ENCODE results near the gene NFKB2. TPM values are rescaled to one million over a fixed set of nuclear protein-coding genes. Genes with fewer than 3 reads are reported as not detected.

Gene NFKB2
- polyA plus RNA-seq, 1 donor from 2014 or later, result 0.30 TPM

DNA sequence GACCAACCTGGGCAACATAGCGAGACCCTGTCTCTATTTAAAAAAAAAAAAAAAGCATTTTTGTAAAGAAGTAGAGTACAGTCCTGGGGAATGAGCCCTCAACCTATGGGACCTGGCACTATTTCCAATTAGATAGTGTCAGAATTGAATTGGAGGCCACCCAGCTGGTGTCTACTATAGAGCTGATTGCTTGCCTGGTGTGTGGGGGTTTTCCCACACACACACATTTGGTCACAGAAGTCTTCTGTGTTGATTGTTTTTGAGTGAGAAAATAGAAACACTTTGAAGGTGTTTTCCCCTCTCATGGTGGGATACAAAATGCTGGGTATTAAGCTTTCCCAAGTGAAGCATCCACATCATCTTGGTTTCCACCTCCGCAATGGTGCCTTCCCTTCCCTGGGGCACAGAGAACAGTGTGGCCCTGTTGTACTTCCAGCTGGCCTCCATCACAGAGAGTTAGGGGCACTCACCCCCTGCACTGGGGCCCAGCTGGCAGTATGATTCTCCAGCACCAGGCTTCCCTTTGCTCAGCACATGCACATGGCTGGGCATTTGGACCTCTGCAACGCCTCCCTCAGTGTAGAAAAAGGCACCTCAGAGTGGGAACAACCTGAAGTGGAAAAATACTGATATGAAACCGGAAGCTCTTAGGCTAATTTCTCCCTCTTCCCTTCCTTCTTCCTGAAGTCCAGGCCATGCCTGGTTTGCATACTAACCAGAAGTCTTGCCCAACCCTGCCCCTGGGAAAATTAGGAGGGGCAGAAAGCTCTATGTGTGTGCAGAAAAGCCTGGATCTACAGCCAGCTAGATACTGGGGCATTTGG lies 10.7 kb upstream of the NFKB2 start:
- H4K20me1 ChIP-seq (ENCODE audit: insufficient read depth), result no peaks in the 10 kb centered on the region
- no peak overlapping the region for H3K9ac ChIP-seq (ENCODE audit: low read length)
- H3K79me2 ChIP-seq (replicated peaks; ENCODE audit: insufficient read depth, low read length), result no peaks in the 10 kb centered on the region
- no peak overlapping the region for H3K4me2 ChIP-seq (ENCODE audit: low read length)
- H3K36me3 ChIP-seq (ENCODE audit: insufficient read depth, low read length), result no peaks in the 10 kb centered on the region
- no peaks in the 10 kb centered on the region for H3K9me3 ChIP-seq (ENCODE audit: low read length)
- no peaks in the 10 kb centered on the region for H3K27me3 ChIP-seq (ENCODE audit: insufficient read depth, low read depth, low read length)
- H3K4me3 ChIP-seq (ENCODE audit: low read length), result no peak overlapping the region
- H3K9me2 ChIP-seq (ENCODE audit: insufficient read depth, low read length), result no peaks in the 10 kb centered on the region
- no peak overlapping the region for H3K27ac ChIP-seq (ENCODE audit: low read length)
- H2AFZ ChIP-seq (ENCODE audit: low read depth, low read length), result no peak overlapping the region
- TF ChIP-seq RAD21 (conservative IDR thresholded peaks at IDR 0.05) (no peak), REST (IDR thresholded peaks at IDR 0.05; ENCODE audit: borderline replicate concordance) (no peak), MXI1 (conservative IDR thresholded peaks at IDR 0.05; ENCODE audit: poor library complexity, severe bottlenecking) (no peak), EZH2 (IDR thresholded peaks at IDR 0.05; ENCODE audit: borderline replicate concordance, insufficient read depth, low read length, poor library complexity, severe bottlenecking) (no peak), TAF1 (IDR thresholded peaks at IDR 0.05; ENCODE audit: low read depth) (no peak), POLR2AphosphoS5 (IDR thresholded peaks at IDR 0.05) (no peak), EP300 (conservative IDR thresholded peaks at IDR 0.05; ENCODE audit: poor library complexity, severe bottlenecking) (no peak), SMC3 (conservative IDR thresholded peaks at IDR 0.05; ENCODE audit: poor library complexity) (no peak)
- TF ChIP-seq, protein P1, sequence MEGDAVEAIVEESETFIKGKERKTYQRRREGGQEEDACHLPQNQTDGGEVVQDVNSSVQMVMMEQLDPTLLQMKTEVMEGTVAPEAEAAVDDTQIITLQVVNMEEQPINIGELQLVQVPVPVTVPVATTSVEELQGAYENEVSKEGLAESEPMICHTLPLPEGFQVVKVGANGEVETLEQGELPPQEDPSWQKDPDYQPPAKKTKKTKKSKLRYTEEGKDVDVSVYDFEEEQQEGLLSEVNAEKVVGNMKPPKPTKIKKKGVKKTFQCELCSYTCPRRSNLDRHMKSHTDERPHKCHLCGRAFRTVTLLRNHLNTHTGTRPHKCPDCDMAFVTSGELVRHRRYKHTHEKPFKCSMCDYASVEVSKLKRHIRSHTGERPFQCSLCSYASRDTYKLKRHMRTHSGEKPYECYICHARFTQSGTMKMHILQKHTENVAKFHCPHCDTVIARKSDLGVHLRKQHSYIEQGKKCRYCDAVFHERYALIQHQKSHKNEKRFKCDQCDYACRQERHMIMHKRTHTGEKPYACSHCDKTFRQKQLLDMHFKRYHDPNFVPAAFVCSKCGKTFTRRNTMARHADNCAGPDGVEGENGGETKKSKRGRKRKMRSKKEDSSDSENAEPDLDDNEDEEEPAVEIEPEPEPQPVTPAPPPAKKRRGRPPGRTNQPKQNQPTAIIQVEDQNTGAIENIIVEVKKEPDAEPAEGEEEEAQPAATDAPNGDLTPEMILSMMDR (IDR thresholded peaks at IDR 0.05; ENCODE audit: poor library complexity, severe bottlenecking), result no peak
- no peaks in the 10 kb centered on the region for H3F3A ChIP-seq (ENCODE audit: insufficient read depth, low read length, poor library complexity, severe bottlenecking)

GRCh38 chr10:102389894-102390293 lies 5.6 kb upstream of the NFKB2 start:
- H4K20me1 ChIP-seq (ENCODE audit: insufficient read depth), result no peaks in the 10 kb centered on the region
- no peak for TF ChIP-seq SMC3 (conservative IDR thresholded peaks at IDR 0.05; ENCODE audit: poor library complexity)
- TF ChIP-seq EZH2 (IDR thresholded peaks at IDR 0.05; ENCODE audit: borderline replicate concordance, insufficient read depth, low read length, poor library complexity, severe bottlenecking), result no peak
- TF ChIP-seq EP300 (conservative IDR thresholded peaks at IDR 0.05; ENCODE audit: poor library complexity, severe bottlenecking), result no peak
- TF ChIP-seq, protein P1 (IDR thresholded peaks at IDR 0.05; ENCODE audit: poor library complexity, severe bottlenecking), result no peak
- TF ChIP-seq MXI1 (conservative IDR thresholded peaks at IDR 0.05; ENCODE audit: poor library complexity, severe bottlenecking), result no peak
- TF ChIP-seq TAF1 (IDR thresholded peaks at IDR 0.05; ENCODE audit: low read depth), result no peak
- TF ChIP-seq REST (IDR thresholded peaks at IDR 0.05; ENCODE audit: borderline replicate concordance), result no peak
- no peak for TF ChIP-seq RAD21 (conservative IDR thresholded peaks at IDR 0.05)
- no peak for TF ChIP-seq POLR2AphosphoS5 (IDR thresholded peaks at IDR 0.05)
- no peak overlapping the region for H3K4me3 ChIP-seq (ENCODE audit: low read length)
- no peak overlapping the region for H3K4me2 ChIP-seq (ENCODE audit: low read length)
- H3F3A ChIP-seq (ENCODE audit: insufficient read depth, low read length, poor library complexity, severe bottlenecking), result no peaks in the 10 kb centered on the region
- H3K9me3 ChIP-seq (ENCODE audit: low read length), result no peaks in the 10 kb centered on the region
- H3K27me3 ChIP-seq (ENCODE audit: insufficient read depth, low read depth, low read length), result peaks cover 21% of the 10 kb centered on the region
- H3K36me3 ChIP-seq (ENCODE audit: insufficient read depth, low read length), result no peaks in the 10 kb centered on the region
- H2AFZ ChIP-seq (ENCODE audit: low read depth, low read length), result no peak overlapping the region
- H3K9me2 ChIP-seq (ENCODE audit: insufficient read depth, low read length), result no peaks in the 10 kb centered on the region
- H3K27ac ChIP-seq (ENCODE audit: low read length), result no peak overlapping the region
- no peaks in the 10 kb centered on the region for H3K79me2 ChIP-seq (replicated peaks; ENCODE audit: insufficient read depth, low read length)
- H3K9ac ChIP-seq (ENCODE audit: low read length), result no peak overlapping the region
